HG03520 (cell line): Measurements from ENCODE around the gene CALM1.

ENCODE experiments used
- ATAC-seq: cut with Tn5 transposase; IDR thresholded peaks from one replicate; pipeline ENCODE4 v1.9.1; 2021; ENCODE audit warnings: mild to moderate bottlenecking, moderate library complexity; ENCODE audit not compliant: unreplicated experiment

Gene CALM1

GRCh38 chr14:90440021-90440451 is 43.2 kb downstream of the CALM1 start:
- no peak for ATAC-seq

DNA sequence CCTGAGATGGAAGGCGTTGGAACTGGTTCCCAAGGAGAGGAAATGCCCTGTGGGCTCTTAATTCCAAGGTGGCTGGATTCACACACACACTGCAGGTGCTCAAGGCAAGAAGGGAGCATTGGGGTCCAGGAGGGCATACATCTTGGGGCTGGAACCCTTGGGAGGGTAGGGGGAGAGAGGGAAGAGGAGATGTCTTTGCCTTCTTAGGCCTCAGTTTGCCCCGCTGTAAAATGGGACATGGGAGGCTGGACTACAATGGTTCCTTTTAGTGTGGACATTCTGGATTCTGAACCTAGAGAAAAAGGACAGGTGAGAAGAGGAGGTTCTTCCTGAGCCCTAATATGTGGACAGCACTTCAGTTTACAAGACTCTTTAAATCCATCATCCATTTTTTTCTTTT is 43.8 kb downstream of the CALM1 start:
- no peak for ATAC-seq

GRCh38 chr14:90442388-90442787 is 45.6 kb downstream of the CALM1 start:
- ATAC-seq = no peak

DNA sequence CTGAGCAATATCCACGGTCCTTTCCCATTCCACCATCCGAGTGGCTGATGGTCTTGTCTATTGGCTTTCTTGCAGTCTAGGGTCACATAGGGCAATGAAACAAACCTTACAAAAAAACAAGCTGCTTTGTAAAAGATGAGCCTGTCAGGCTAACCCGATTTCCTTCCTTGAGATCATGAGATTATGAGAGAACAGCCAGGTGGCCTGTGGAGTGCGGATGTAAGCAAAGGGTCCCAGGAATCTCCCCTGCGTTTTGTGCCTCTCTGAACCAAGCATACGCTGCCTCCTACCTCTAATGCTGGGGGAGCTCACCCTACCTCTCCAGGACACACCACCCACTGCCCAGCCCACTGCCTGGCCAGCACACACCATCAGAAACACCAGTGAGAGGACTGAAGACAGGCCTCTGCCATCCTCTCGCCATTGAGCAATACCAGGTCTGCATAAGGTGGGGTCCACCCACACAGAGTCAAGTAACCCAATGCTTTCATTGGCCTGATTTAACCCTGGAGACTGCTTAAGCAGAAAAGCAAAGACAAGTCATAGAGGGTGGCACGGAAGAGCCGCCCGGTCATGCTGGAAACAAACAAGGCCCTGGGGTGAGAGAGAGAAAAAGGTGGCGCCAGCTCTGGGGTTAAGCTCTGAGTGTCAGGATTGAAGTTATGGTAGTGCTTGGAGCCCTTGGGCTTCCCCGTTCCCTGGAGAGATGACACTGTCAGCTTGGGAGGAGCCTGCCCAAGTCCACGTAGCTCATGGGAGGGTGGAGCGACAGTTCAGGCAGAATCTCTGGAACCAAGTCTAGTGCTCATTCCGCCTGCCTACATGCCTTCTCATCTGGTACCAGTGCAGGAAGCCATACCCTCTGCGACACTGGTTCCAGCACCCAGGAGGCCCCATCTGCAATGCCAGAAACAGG is 46.6 kb downstream of the CALM1 start:
- ATAC-seq = no peak

DNA sequence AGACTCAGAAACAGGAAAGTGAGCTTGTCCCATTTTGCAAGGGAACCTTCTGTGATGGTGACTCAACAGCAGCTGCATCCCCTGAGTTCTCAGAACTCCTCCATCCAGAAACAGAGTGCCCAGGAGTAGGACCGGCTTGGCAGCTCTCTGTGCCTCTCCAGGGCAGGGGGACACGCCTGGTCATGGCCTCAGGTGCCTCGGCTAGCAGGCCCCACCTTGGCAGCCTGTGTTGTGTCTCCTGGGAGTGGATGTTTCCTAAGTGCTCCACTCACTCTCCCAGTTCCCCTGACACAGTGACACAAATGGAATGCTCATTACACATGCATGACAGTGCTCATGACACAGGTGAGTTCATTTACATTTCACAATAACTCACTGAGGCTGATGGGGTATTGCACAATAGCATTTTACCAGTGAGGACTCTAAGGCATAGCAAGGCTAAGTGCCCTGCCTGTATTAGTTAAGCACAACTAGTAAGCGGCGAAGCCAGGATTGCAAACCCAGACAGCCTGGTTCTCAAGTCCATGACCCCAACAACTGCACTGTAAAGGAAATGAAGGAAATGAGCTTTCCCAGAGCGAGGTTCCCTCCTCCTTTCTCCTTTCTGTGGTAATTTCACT is 47.4 kb downstream of the CALM1 start:
- ATAC-seq = no peak

DNA sequence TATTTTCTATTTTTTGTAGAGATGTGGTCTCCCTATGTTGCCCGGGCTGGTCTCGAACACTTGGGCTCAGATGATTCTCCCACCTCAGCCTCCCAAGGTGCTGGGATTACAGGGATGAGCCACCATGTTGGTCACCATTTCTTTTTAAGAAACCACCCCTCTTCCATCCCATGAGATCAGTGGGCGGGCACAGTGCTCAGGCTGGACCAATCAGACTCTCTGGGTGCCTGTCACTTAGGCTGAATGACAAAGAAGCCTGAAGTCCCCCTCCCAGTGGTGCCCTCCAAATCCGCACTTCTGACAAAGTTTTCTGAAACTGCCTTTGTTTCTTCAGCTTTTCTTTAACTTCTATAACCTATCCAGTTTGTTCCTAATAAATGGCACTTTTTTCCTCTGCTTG is 48.2 kb downstream of the CALM1 start:
- ATAC-seq = no peak

DNA sequence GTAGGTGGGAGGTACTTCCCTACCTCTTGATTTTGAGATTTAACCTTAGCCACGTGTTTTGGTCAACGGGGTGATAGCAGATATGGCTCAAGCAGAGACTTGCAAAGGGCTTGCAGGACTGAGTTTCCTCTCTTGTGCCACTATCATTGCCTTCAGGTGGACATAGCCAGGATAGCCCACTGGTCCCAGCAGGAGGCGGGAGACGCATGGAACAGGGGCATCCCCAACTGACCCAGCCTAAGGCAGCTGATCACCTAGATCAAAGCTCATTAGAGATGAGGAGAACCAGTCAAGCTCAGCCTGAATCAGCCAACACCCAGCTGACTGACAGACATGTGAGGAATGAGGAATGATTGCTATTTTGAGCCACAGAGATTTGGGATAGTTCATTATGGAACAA is 49.6 kb downstream of the CALM1 start:
- no peak for ATAC-seq

- ATAC-seq = no peak
Observed at GRCh38 chr14:90447720-90448497, 51.1 kb downstream of the CALM1 start.

- ATAC-seq = no peak
Observed at GRCh38 chr14:90449411-90449810, 52.6 kb downstream of the CALM1 start.

GRCh38 chr14:90450151-90450550 is 53.3 kb downstream of the CALM1 start:
- ATAC-seq = no peak

- ATAC-seq = no peak
Observed at GRCh38 chr14:90450667-90451066, 53.8 kb downstream of the CALM1 start.

- no peak for ATAC-seq
Observed at GRCh38 chr14:90451443-90451842, 54.6 kb downstream of the CALM1 start.

- ATAC-seq = no peak
Observed at GRCh38 chr14:90451961-90452360, 55.1 kb downstream of the CALM1 start.

DNA sequence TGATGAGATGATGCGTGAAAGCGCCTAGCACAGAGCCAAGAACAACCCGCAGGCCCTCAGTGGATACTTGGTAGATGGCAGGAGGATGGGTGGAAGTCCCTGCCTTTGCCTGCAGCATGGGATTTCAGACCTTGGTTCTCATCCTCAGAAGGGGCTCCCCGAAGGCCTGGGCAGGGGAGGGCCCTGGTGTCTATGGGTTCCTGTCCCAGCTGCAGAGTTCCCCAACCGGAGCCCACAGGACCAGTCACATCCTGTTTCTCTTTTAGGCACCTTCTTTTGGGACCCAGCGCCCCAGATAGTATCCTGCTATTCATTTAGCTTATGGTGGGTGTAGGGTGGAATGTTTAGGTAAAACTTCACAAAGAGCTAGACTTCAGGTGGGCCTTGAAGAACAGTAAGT is 55.5 kb downstream of the CALM1 start:
- no peak for ATAC-seq

GRCh38 chr14:90453401-90453951 is 56.6 kb downstream of the CALM1 start:
- no peak for ATAC-seq

DNA sequence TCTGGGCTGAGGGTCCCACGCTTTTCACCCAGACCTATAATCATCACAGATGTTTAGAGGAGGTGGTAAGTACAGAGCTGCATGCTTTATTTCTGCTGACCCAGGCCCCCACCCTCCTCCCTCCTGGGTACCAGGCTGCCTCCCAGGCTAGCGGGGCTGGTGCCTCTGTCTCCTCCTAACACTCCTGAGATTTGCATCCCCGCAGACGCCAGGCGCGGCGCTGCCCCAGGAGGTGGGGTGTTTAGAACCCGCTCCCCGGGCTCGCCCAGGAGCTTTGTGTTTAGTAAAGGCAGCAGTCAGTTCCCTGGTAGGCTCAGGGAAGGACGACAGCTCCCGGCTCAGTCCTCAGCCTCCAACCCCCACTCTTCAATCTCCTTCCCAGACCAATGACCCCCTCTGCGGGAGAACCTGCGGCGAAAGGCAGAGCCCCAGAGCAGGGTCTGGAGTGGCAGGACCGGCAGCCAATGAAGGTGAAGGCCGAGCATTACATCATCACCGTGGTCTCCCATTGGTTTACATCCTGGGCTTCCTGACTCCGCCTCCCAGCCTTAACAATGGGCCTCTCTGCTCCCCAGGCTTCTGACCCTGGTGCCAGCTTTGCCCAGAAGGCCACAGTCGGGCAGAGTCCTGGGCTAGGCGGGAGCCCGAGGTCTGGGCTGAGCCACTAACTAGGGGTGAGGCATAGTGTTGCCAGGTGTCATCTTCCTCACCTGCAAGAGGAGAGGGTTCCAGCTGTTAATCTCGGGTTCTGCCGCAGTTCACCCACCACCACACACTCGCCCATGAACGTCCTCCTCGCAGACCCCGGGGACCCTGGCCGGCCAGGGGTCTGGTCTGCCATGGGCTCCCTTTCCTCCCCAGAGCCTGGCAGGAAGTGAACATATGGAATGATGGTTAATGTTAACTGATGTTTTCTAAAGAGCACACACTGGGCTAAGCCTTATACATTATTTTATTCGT is 57.5 kb downstream of the CALM1 start:
- ATAC-seq = no peak

DNA sequence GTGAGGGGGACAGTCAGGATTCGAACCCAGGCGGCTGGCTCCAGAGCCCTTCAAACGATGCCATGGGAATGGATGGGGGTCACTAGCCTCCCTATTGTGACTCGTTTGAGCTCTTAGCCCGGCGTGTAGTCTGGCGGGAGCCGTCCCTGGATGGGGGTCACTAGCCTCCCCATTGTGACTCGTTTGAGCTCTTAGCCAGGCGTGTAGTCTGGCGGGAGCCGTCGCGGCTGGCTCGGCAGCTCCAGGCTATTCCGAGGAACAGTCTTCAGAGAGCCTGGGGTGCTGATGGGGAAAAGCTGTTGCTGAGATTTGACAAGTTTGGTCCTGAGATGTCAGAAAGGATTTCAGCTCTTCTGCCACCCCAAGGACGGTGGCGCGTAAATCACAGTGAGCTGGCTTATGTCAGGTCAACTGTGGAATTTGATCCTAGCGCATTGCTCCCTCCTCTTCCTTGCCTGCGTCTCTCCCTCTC is 58.3 kb downstream of the CALM1 start:
- ATAC-seq = no peak

- ATAC-seq = no peak
Observed at GRCh38 chr14:90456551-90456950, 59.7 kb downstream of the CALM1 start.

- no peak for ATAC-seq
Observed at GRCh38 chr14:90457186-90457585, 60.4 kb downstream of the CALM1 start.
